B cell (primary cell): ENCODE measurements around the gene ANXA8. TPM values are rescaled to one million over a fixed set of nuclear protein-coding genes. Genes with fewer than 3 reads are reported as not detected.

ENCODE experiments used
- ATAC-seq: fragments of 200-7000 bp; cut with Tn5 transposase; one replicate; pipeline ENCODE4 v1.10.0; 2021; ENCODE audit warnings: low read depth, mild to moderate bottlenecking, moderate number of reproducible peaks, moderate library complexity
- CTCF ChIA-PET: fragments of 350-600 bp; sonication (Branson Sonifier 250); formaldehyde crosslinking; loops from one replicate; lab custom pipeline; 2021; ENCODE audit warnings: antibody characterized with exemption, inconsistent platforms; lab: Charles Lee
- POLR2A ChIA-PET: fragments of 350-600 bp; sonication (Branson Sonifier 250); formaldehyde crosslinking; loops from one replicate; lab custom pipeline; 2021; ENCODE audit warnings: antibody characterized with exemption; lab: Charles Lee
- DNase-seq: peaks from one replicate; pipeline ENCODE4 v3.0.0; 2013
- H2AFZ ChIP-seq: 2 replicates; pipeline ENCODE4 v1.6.1; 2012; ENCODE audit warnings: mild to moderate bottlenecking, low read depth, low read length; ENCODE audit not compliant: insufficient read depth, poor library complexity, severe bottlenecking
- H3K27ac ChIP-seq, 2 donors: 1 replicate in 1 of 2; 2 replicates in 1 of 2; pipeline ENCODE4 v1.5.1; 2012 to 2013; ENCODE audit warnings: low read length in 2 of 2, mild to moderate bottlenecking in 2 of 2, moderate library complexity in 1 of 2
- H3K27me3 ChIP-seq, 4 experiments: fragments of 200-600 bp in 1 of 4; sonication (generic) in 1 of 4; replicated peaks in 1 of 4; 1 replicate in 2 of 4; 2 replicates in 2 of 4; pipeline versions ENCODE4 v1.6.1 to v1.7.0; 2013 to 2016; ENCODE audit warnings: low read length in 3 of 4, mild to moderate bottlenecking in 2 of 4, mixed read lengths in 1 of 4, moderate library complexity in 1 of 4; ENCODE audit not compliant: insufficient read depth in 4 of 4, control insufficient read depth in 3 of 4; ENCODE audit errors: control extremely low read depth in 1 of 4
- H3K36me3 ChIP-seq, 2 experiments: replicated peaks in 1 of 2; 1 replicate in 1 of 2; 2 replicates in 1 of 2; pipeline versions ENCODE4 v1.6.1 to v1.7.1; 2013; ENCODE audit warnings: low read length in 1 of 2; ENCODE audit not compliant: insufficient read depth in 2 of 2, control insufficient read depth in 1 of 2; ENCODE audit errors: control extremely low read depth in 1 of 2, extremely low read depth in 1 of 2
- H3K4me1 ChIP-seq, 2 donors: fragments of 200-600 bp in 1 of 2; sonication (generic) in 1 of 2; 1 replicate in 1 of 2; 2 replicates in 1 of 2; pipeline versions ENCODE4 v1.5.1 to v1.6.1; 2013 to 2017; ENCODE audit warnings: low read length in 2 of 2; ENCODE audit not compliant: control insufficient read depth in 2 of 2, insufficient read depth in 2 of 2
- H3K4me2 ChIP-seq: replicated peaks from 2 replicates; pipeline ENCODE3; 2012; ENCODE audit warnings: mild to moderate bottlenecking, low read depth, low read length; ENCODE audit not compliant: poor library complexity, severe bottlenecking
- H3K4me3 ChIP-seq, 5 experiments: fragments of 200-600 bp in 1 of 5; sonication (generic) in 1 of 5; 1 replicate in 3 of 5; 2 replicates in 2 of 5; pipeline versions ENCODE4 v1.5.1 to v1.7.0; 2011 to 2016; ENCODE audit warnings: low read length in 4 of 5, mild to moderate bottlenecking in 4 of 5, low read depth in 2 of 5, control low read depth in 1 of 5, moderate library complexity in 1 of 5; ENCODE audit not compliant: insufficient read depth in 1 of 5; ENCODE audit errors: control extremely low read depth in 1 of 5, extremely low read depth in 1 of 5
- H3K79me2 ChIP-seq: fragments of 200-600 bp; sonication (generic); one replicate; pipeline ENCODE4 v1.6.0; 2016; ENCODE audit warnings: low read length; ENCODE audit not compliant: control insufficient read depth, insufficient read depth
- H3K9ac ChIP-seq: fragments of 200-600 bp; sonication (generic); 2 replicates; pipeline ENCODE4 v1.6.1; 2017; ENCODE audit warnings: mild to moderate bottlenecking, low read length, moderate library complexity
- H3K9me3 ChIP-seq, 3 donors: one replicate each; pipeline versions ENCODE4 v1.6.1 to v1.7.1; 2013; ENCODE audit warnings: low read length in 2 of 3; ENCODE audit not compliant: control insufficient read depth in 2 of 3, insufficient read depth in 1 of 3; ENCODE audit errors: control extremely low read depth in 1 of 3
- H4K20me1 ChIP-seq: 2 replicates; pipeline ENCODE4 v1.6.0; 2012; ENCODE audit warnings: mild to moderate bottlenecking, low read length; ENCODE audit not compliant: insufficient read depth, control insufficient read depth, poor library complexity, severe bottlenecking
- H3K27ac Mint-ChIP-seq: one replicate; pipeline ENCODE4 v1.8.0; 2021; ENCODE audit warnings: mixed read lengths
- H3K27me3 Mint-ChIP-seq: one replicate; pipeline ENCODE4 v1.8.0; 2021; ENCODE audit warnings: mixed read lengths
- H3K4me1 Mint-ChIP-seq: one replicate; pipeline ENCODE4 v1.8.0; 2021; ENCODE audit warnings: mixed read lengths
- H3K4me3 Mint-ChIP-seq: one replicate; pipeline ENCODE4 v1.8.0; 2021; ENCODE audit warnings: mixed read lengths
- H3K9me3 Mint-ChIP-seq: one replicate; pipeline ENCODE4 v1.8.0; 2022; ENCODE audit warnings: mixed read lengths; ENCODE audit not compliant: insufficient read depth
- CTCF ChIP-seq: fragments of 200-600 bp; IDR thresholded peaks from one replicate; pipeline ENCODE4 v1.8.0; 2022; ENCODE audit warnings: antibody characterized with exemption, mild to moderate bottlenecking
- EZH2 ChIP-seq: IDR thresholded peaks from 2 replicates; pipeline ENCODE4 v1.6.1; 2012; ENCODE audit warnings: borderline replicate concordance, low read depth, mild to moderate bottlenecking, moderate library complexity, low read length; ENCODE audit not compliant: insufficient read depth, poor library complexity, severe bottlenecking
- WGBS: methylation state at CpG from one replicate; pipeline ENCODE4 v1.1.5; 2013; ENCODE audit warnings: missing lambda C conversion rate; ENCODE audit not compliant: insufficient coverage; 5-methylcytosine and 5-hydroxymethylcytosine counted together
- intact Hi-C: fragments of 100-400 bp; cut with micrococcal nuclease; formaldehyde crosslinking; loops from one replicate; pipeline ENCODE4 v1.10.0; 2022
- polyA plus RNA-seq: library from polyadenylated mRNA; depleted of rRNA; stranded (reverse); fragments of >200 nt; gene quantifications from 2 replicates; pipeline ENCODE4 v1.2.3, GENCODE V29; 2012
- total RNA-seq, 2 donors: library from RNA; stranded (reverse); fragments of 120-200 nt in 1 of 2; gene quantifications; 1 replicate in 1 of 2; 2 replicates in 1 of 2; pipeline versions ENCODE4 v1.2.3 to v1.2.4, GENCODE V29; 2013 to 2022

Gene ANXA8
- total and polyA plus RNA-seq, 2 donors (not counting 1 experiment from before 2014, with no cell fraction given), result not detected

- Histone ChIP-seq H3K36me3 (no peaks in the 10 kb centered on the region), H3K4me1 (no peaks in the 10 kb centered on the region), H3K4me3 (no peak overlapping the region), H3K27me3 (peaks cover 0 to 6% (median 0%) of the 10 kb centered on the region in 4 experiments), H3K9ac (no peak overlapping the region), H3K9me3 (peaks cover 0 to 9% (median 0%) of the 10 kb centered on the region in 3 donors), H3K27ac (no peak overlapping the region), H3K79me2 (no peaks in the 10 kb centered on the region), H2AFZ (no peak overlapping the region), H4K20me1 (no peaks in the 10 kb centered on the region), H3K4me2 (no peak overlapping the region)
- ChIA-PET CTCF (no interaction called here), POLR2A (no interaction called here)
- 93% methylated on average over 12 of the region's 14 CpGs for WGBS
- no peaks in the 10 kb centered on the region for H3K4me1 Mint-ChIP-seq
- intact Hi-C loops, result no loop called here
- DNase-seq, result no peak
- no peaks in the 10 kb centered on the region for H3K27me3 Mint-ChIP-seq
- no peaks in the 10 kb centered on the region for H3K9me3 Mint-ChIP-seq
- H3K4me3 Mint-ChIP-seq, result no peak overlapping the region
- no peak for ATAC-seq
- no peak overlapping the region for H3K27ac Mint-ChIP-seq
- TF ChIP-seq EZH2 (no peak), CTCF (no peak)
These were observed 63.4 kb downstream of the ANXA8 start for GRCh38 chr10:47420305-47421056.

- H3K36me3 ChIP-seq, result no peaks in the 10 kb centered on the region
- no peak overlapping the region for H3K27ac ChIP-seq
- Mint-ChIP-seq H3K27ac (no peak overlapping the region), H3K27me3 (no peaks in the 10 kb centered on the region), H3K9me3 (no peaks in the 10 kb centered on the region), H3K4me1 (no peaks in the 10 kb centered on the region), H3K4me3 (no peak overlapping the region)
- no peak overlapping the region for H3K9ac ChIP-seq
- POLR2A ChIA-PET, result no interaction called here
- H3K4me1 ChIP-seq, result no peaks in the 10 kb centered on the region
- H2AFZ ChIP-seq, result no peak overlapping the region
- no peak overlapping the region for H3K4me3 ChIP-seq
- H3K79me2 ChIP-seq, result no peaks in the 10 kb centered on the region
- ATAC-seq (no peak), DNase-seq (no peak)
- no peak overlapping the region for H3K4me2 ChIP-seq
- TF ChIP-seq CTCF (no peak), EZH2 (no peak)
- CTCF ChIA-PET, result no interaction called here
- intact Hi-C loops, result no loop called here
- WGBS, result 94% methylated on average over 2 of the region's 2 CpGs
- H3K9me3 ChIP-seq, result peaks cover 0 to 9% (median 0%) of the 10 kb centered on the region in 3 donors
- peaks cover 0 to 6% (median 0%) of the 10 kb centered on the region in 4 experiments for H3K27me3 ChIP-seq
- no peaks in the 10 kb centered on the region for H4K20me1 ChIP-seq
These were observed 64.5 kb downstream of the ANXA8 start for GRCh38 chr10:47419421-47419820.
